ENCODE data around the gene ABCB7. TPM values are rescaled to one million over a fixed set of nuclear protein-coding genes. Genes with fewer than 3 reads are reported as not detected.

The ABCB7 gene
- total and polyA plus RNA-seq, 2 of the 4 experiments (the other 2 are of a cell fraction), result 9.3 to 15.8 TPM

GRCh38 chrX:75086731-75087195 lies 69.3 kb downstream of the ABCB7 start:
- no peak for ATAC-seq (ENCODE audit: low read depth)
- Histone ChIP-seq H3K4me2 (ENCODE audit: low read depth, low read length) (0 out of 2 replicates have a peak overlapping the region, but pooled peaks have one; percentile 6), H3K9me1 (ENCODE audit: insufficient read depth, low read length) (no peaks in the 10 kb centered on the region), H3K23ac (ENCODE audit: low read depth, low read length) (no peak overlapping the region), H3K27me3 (ENCODE audit: control insufficient read depth, insufficient read depth, low read length) (no peaks in the 10 kb centered on the region), H3K14ac (replicated peaks; ENCODE audit: low read depth, low read length) (no peak overlapping the region), H3K79me1 (ENCODE audit: low read depth in 1 of 2, low read length in 2 of 2) (no peaks in the 10 kb centered on the region), H3K4me1 (ENCODE audit: control insufficient read depth, insufficient read depth, low read length) (no peaks in the 10 kb centered on the region), H3K18ac (ENCODE audit: low read depth, low read length) (no peak overlapping the region), H2BK5ac (ENCODE audit: low read depth, low read length, poor library complexity, severe bottlenecking) (no peak overlapping the region), H4K8ac (ENCODE audit: low read depth in 2 of 2, low read length in 2 of 2) (no peak overlapping the region), H3K27ac (ENCODE audit: insufficient read depth, low read length) (no peak overlapping the region), H3K4me3 (ENCODE audit: insufficient read depth, low read depth, low read length) (no peak overlapping the region), H4K5ac (ENCODE audit: low read depth, low read length) (no peak overlapping the region), H2AK9ac (replicated peaks; ENCODE audit: low read depth, low read length, poor library complexity) (no peak overlapping the region), H2BK120ac (ENCODE audit: low read depth, low read length) (no peak overlapping the region), H4K20me1 (ENCODE audit: insufficient read depth, low read length) (no peaks in the 10 kb centered on the region), H4K91ac (ENCODE audit: insufficient read depth, low read depth, low read length) (no peak overlapping the region), H3K9ac (ENCODE audit: low read depth, low read length) (no peak overlapping the region), H3K9me3 (ENCODE audit: control insufficient read depth, insufficient read depth, low read length) (no peaks in the 10 kb centered on the region), H3K36me3 (ENCODE audit: control insufficient read depth, insufficient read depth, low read length) (no peaks in the 10 kb centered on the region), H2AK5ac (ENCODE audit: low read depth, low read length) (no peak overlapping the region), H2BK20ac (ENCODE audit: low read depth, low read length) (no peak overlapping the region), H3K4ac (ENCODE audit: low read depth, low read length) (no peak overlapping the region), H2BK15ac (ENCODE audit: low read depth, low read length) (no peak overlapping the region), H2AFZ (replicated peaks; ENCODE audit: low read length, poor library complexity) (no peak overlapping the region), H3K56ac (ENCODE audit: extremely low read depth, insufficient read depth, low read length) (no peak overlapping the region)
- POLR2A ChIA-PET (ENCODE audit: unreplicated experiment), result no interaction called here
- no peak for DNase-seq
- CTCF ChIA-PET, result no interaction called here
- intact Hi-C loops (cut with micrococcal nuclease) (loop anchor here (10.0 kb wide), 1 partner anchor 188 kb away; the partner anchor contains the start of gene UPRT), dilution Hi-C loops (cut with HindIII; ENCODE audit: low sequenced_read_pairs, unreplicated experiment) (no loop called here), in situ Hi-C loops (cut with MboI; ENCODE audit: low sequenced_read_pairs) (no loop called here)
- no CpG with 5 or more reads among the region's 2 CpGs for WGBS, 2 experiments (ENCODE audit: extremely low coverage in 2 of 2, insufficient read length in 1 of 2)
- no TSS peak for BruUV-seq (replicated peaks)
- TF ChIP-seq MAZ (IDR thresholded peaks at IDR 0.05; ENCODE audit: borderline replicate concordance, low read depth, low read length) (no peak), SMC3 (IDR thresholded peaks at IDR 0.05; ENCODE audit: low read depth, low read length) (no peak), POLR2A (IDR thresholded peaks at IDR 0.05; ENCODE audit: low read depth, low read length) (no peak), CHD1 (IDR thresholded peaks at IDR 0.05; ENCODE audit: low read depth, low read length) (no peak), BHLHE40 (IDR thresholded peaks at IDR 0.05; ENCODE audit: low read depth, low read length) (no peak), ELK1 (IDR thresholded peaks at IDR 0.05; ENCODE audit: borderline replicate concordance, low read depth, low read length) (no peak)

Measured in IMR-90 (cell line).